ENCODE data around the gene SLC2A5.

Gene SLC2A5

GRCh38 chr1:9110669-9111356 is 41.4 kb upstream of the SLC2A5 start:
- no peak overlapping the region for H3K4me3 ChIP-seq (ENCODE audit: insufficient read length, low read depth)
- TF ChIP-seq SUZ12 (IDR thresholded peaks at IDR 0.05; ENCODE audit: extremely low read depth, insufficient read depth, insufficient read length) (no peak), ZNF274 (IDR thresholded peaks at IDR 0.05; ENCODE audit: low read depth, low read length) (no peak), YY1 (IDR thresholded peaks at IDR 0.05; ENCODE audit: insufficient read depth, insufficient read length) (no peak)
- H3K27me3 ChIP-seq (ENCODE audit: insufficient read depth, insufficient read length) = no peaks in the 10 kb centered on the region
- H3K9me3 ChIP-seq (ENCODE audit: insufficient read depth, low read length) = no peaks in the 10 kb centered on the region
- peak overlapping the region; percentile 28 for H3K9ac ChIP-seq (ENCODE audit: insufficient read length, low read depth)
- peaks cover 5% of the 10 kb centered on the region for H3K4me1 ChIP-seq (ENCODE audit: insufficient read depth, insufficient read length)
- no peaks in the 10 kb centered on the region for H3K36me3 ChIP-seq (ENCODE audit: insufficient read depth, insufficient read length, low read length)
- peak; percentile 83 for DNase-seq (ENCODE audit: low read depth, low spot score)

GRCh38 chr1:9108056-9108665 is 38.7 kb upstream of the SLC2A5 start:
- Histone ChIP-seq H3K4me3 (ENCODE audit: insufficient read length, low read depth) (no peak overlapping the region), H3K4me1 (ENCODE audit: insufficient read depth, insufficient read length) (peaks cover 5% of the 10 kb centered on the region), H3K9me3 (ENCODE audit: insufficient read depth, low read length) (no peaks in the 10 kb centered on the region), H3K27me3 (ENCODE audit: insufficient read depth, insufficient read length) (no peaks in the 10 kb centered on the region), H3K9ac (ENCODE audit: insufficient read length, low read depth) (no peak overlapping the region), H3K36me3 (ENCODE audit: insufficient read depth, insufficient read length, low read length) (no peaks in the 10 kb centered on the region)
- no peak for DNase-seq (ENCODE audit: low read depth, low spot score)
- TF ChIP-seq YY1 (IDR thresholded peaks at IDR 0.05; ENCODE audit: insufficient read depth, insufficient read length) (no peak), ZNF274 (IDR thresholded peaks at IDR 0.05; ENCODE audit: low read depth, low read length) (no peak), SUZ12 (IDR thresholded peaks at IDR 0.05; ENCODE audit: extremely low read depth, insufficient read depth, insufficient read length) (no peak)

- Histone ChIP-seq H3K27me3 (ENCODE audit: insufficient read depth, insufficient read length) (no peaks in the 10 kb centered on the region), H3K9me3 (ENCODE audit: insufficient read depth, low read length) (no peaks in the 10 kb centered on the region), H3K36me3 (ENCODE audit: insufficient read depth, insufficient read length, low read length) (no peaks in the 10 kb centered on the region), H3K4me1 (ENCODE audit: insufficient read depth, insufficient read length) (peaks cover 5% of the 10 kb centered on the region), H3K4me3 (ENCODE audit: insufficient read length, low read depth) (no peak overlapping the region), H3K9ac (ENCODE audit: insufficient read length, low read depth) (no peak overlapping the region)
- TF ChIP-seq SUZ12 (IDR thresholded peaks at IDR 0.05; ENCODE audit: extremely low read depth, insufficient read depth, insufficient read length) (no peak), YY1 (IDR thresholded peaks at IDR 0.05; ENCODE audit: insufficient read depth, insufficient read length) (no peak), ZNF274 (IDR thresholded peaks at IDR 0.05; ENCODE audit: low read depth, low read length) (no peak)
- DNase-seq (ENCODE audit: low read depth, low spot score) = no peak
These were observed 37.7 kb upstream of the SLC2A5 start for GRCh38 chr1:9107136-9107535.

GRCh38 chr1:9106286-9106685 is 36.9 kb upstream of the SLC2A5 start:
- Histone ChIP-seq H3K4me1 (ENCODE audit: insufficient read depth, insufficient read length) (peaks cover 4% of the 10 kb centered on the region), H3K9me3 (ENCODE audit: insufficient read depth, low read length) (no peaks in the 10 kb centered on the region), H3K27me3 (ENCODE audit: insufficient read depth, insufficient read length) (no peaks in the 10 kb centered on the region), H3K9ac (ENCODE audit: insufficient read length, low read depth) (no peak overlapping the region), H3K4me3 (ENCODE audit: insufficient read length, low read depth) (no peak overlapping the region), H3K36me3 (ENCODE audit: insufficient read depth, insufficient read length, low read length) (no peaks in the 10 kb centered on the region)
- TF ChIP-seq ZNF274 (IDR thresholded peaks at IDR 0.05; ENCODE audit: low read depth, low read length) (no peak), YY1 (IDR thresholded peaks at IDR 0.05; ENCODE audit: insufficient read depth, insufficient read length) (no peak), SUZ12 (IDR thresholded peaks at IDR 0.05; ENCODE audit: extremely low read depth, insufficient read depth, insufficient read length) (no peak)
- DNase-seq (ENCODE audit: low read depth, low spot score) = no peak

- TF ChIP-seq YY1 (IDR thresholded peaks at IDR 0.05; ENCODE audit: insufficient read depth, insufficient read length) (no peak), ZNF274 (IDR thresholded peaks at IDR 0.05; ENCODE audit: low read depth, low read length) (no peak), SUZ12 (IDR thresholded peaks at IDR 0.05; ENCODE audit: extremely low read depth, insufficient read depth, insufficient read length) (no peak)
- Histone ChIP-seq H3K4me3 (ENCODE audit: insufficient read length, low read depth) (no peak overlapping the region), H3K9ac (ENCODE audit: insufficient read length, low read depth) (no peak overlapping the region), H3K4me1 (ENCODE audit: insufficient read depth, insufficient read length) (no peaks in the 10 kb centered on the region), H3K9me3 (ENCODE audit: insufficient read depth, low read length) (no peaks in the 10 kb centered on the region), H3K27me3 (ENCODE audit: insufficient read depth, insufficient read length) (no peaks in the 10 kb centered on the region), H3K36me3 (ENCODE audit: insufficient read depth, insufficient read length, low read length) (no peaks in the 10 kb centered on the region)
- DNase-seq (ENCODE audit: low read depth, low spot score) = no peak
These were observed 36.0 kb upstream of the SLC2A5 start for GRCh38 chr1:9105336-9105867.

- no peaks in the 10 kb centered on the region for H3K36me3 ChIP-seq (ENCODE audit: insufficient read depth, insufficient read length, low read length)
- no peak overlapping the region for H3K9ac ChIP-seq (ENCODE audit: insufficient read length, low read depth)
- no peak overlapping the region for H3K4me3 ChIP-seq (ENCODE audit: insufficient read length, low read depth)
- peaks cover 3% of the 10 kb centered on the region for H3K4me1 ChIP-seq (ENCODE audit: insufficient read depth, insufficient read length)
- DNase-seq (ENCODE audit: low read depth, low spot score) = peak; percentile 38
- TF ChIP-seq YY1 (IDR thresholded peaks at IDR 0.05; ENCODE audit: insufficient read depth, insufficient read length) (no peak), SUZ12 (IDR thresholded peaks at IDR 0.05; ENCODE audit: extremely low read depth, insufficient read depth, insufficient read length) (no peak), ZNF274 (IDR thresholded peaks at IDR 0.05; ENCODE audit: low read depth, low read length) (no peak)
- H3K9me3 ChIP-seq (ENCODE audit: insufficient read depth, low read length) = peaks cover 7% of the 10 kb centered on the region
- no peaks in the 10 kb centered on the region for H3K27me3 ChIP-seq (ENCODE audit: insufficient read depth, insufficient read length)
These were observed 32.2 kb upstream of the SLC2A5 start for GRCh38 chr1:9101510-9102146.
